NCI-H1092 (cell line): ENCODE results near the gene MARCHF10.
"Not testable (repeated sequence)": the region's sequence is repeated elsewhere in the genome, so short reads cannot be mapped to it uniquely, and the experiment has no call there.

Experiments used
- DNase-seq: peaks from one replicate; lab custom pipeline; 2025; lab: John Stamatoyannopoulos, UW

The MARCHF10 gene

GRCh38 chr17:62717889-62718288 lies 90.2 kb downstream of the MARCHF10 start:
- no peak for DNase-seq

DNA sequence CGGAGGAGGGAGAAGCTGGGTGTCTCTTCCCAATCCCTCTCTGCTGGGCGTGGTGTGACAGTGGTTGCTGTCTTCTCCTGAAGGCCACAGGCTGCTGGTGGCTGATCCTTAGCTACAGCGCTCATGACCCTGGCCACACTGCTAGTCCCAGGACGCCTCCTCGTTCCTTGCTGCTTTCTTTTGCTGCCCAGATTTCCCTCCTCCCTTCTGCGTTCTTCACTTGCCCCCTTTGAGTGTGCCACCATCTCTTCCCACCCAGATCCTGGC lies 90.6 kb downstream of the MARCHF10 start:
- DNase-seq, result no peak

DNA sequence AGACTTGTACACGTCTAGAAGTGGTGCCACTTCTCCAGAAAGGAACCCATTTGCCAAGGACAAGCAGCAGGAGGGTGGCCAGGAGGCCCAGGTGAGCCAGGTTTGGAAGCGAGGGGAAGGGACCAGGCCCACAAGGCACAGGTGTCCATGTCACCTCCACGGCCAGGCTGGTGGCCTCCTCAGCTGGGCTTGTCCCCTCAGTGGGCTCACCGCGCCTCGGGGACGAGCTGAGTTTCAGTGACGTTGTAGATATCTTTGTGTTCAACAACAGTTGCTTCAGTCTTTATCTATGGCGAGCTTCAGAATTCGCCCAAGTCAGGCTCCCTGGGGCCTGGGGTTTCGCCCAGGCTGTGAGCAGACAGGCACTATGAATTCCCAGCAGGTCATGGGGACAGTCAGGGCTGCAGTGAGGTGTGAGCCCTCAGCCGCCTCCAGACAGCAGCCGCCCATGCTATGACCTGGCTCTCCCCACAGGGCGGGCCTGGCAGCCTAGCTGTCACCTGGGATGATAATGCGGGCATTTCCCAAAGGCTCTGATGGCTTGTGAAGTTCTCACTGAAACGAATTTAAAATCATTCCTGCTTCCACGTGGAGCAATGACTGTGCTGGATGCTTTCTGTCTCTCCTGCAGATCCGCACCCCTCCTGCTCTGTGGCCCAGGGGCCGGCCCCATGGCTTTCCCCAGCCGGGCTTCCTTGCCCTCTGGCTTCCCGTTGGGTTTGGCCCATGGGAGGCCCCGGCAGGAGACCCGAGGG lies 91.1 kb downstream of the MARCHF10 start:
- DNase-seq, result no peak

- no peak for DNase-seq
Measured at GRCh38 chr17:62715882-62716390, 92.2 kb downstream of the MARCHF10 start.

- DNase-seq, result no peak
Measured at GRCh38 chr17:62714016-62714777, 93.9 kb downstream of the MARCHF10 start.

DNA sequence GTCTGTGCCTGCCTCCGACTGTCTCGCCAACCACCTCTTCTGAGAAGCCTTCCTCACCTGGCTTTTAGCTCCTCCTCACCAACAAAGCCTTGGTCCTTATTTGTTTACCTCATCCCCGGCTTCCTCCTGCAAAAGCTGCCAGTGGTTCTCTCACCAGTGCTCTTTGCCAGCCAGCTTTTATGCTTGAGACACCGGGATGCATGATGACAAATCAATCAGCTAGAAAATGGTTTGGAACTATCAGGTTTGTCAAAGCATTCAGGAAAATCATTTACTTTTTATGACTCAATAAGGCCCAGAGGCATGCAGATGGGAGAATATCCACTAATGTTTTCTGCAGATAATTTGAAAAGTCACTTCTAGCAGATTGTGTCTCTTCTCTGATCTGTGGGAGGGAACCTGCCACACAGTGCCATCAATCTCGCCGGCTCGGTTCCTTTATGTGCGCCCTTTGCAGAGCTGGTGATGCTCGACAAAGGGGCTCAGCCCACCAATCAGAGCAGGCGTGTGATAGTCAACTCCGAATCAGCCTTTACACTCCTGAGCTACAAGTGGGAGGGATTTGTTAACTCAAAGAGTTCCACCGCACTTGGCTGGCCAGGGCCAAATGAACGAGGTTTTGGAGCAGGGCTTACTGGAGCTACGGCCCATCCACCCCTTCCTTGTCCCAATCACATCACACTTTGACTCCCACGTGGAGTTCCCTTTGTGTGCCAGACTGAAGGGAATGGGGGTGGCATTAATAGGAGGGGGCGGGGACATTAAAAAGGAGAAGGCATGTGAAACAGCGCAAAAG lies 94.8 kb downstream of the MARCHF10 start:
- DNase-seq, result no peak

- DNase-seq, result no peak
Measured at GRCh38 chr17:62712171-62712581, 95.9 kb downstream of the MARCHF10 start.

GRCh38 chr17:62708587-62708986 lies 99.5 kb downstream of the MARCHF10 start:
- DNase-seq, result no peak

GRCh38 chr17:62707425-62707739 lies 100.7 kb downstream of the MARCHF10 start:
- no peak for DNase-seq

- no peak for DNase-seq
Measured at GRCh38 chr17:62706598-62707424, 101.3 kb downstream of the MARCHF10 start.

GRCh38 chr17:62705778-62706597 lies 102.1 kb downstream of the MARCHF10 start:
- DNase-seq, result no peak

GRCh38 chr17:62705156-62705777 lies 102.8 kb downstream of the MARCHF10 start:
- DNase-seq, result no peak

- DNase-seq, result no peak
Measured at GRCh38 chr17:62704381-62704971, 103.6 kb downstream of the MARCHF10 start.

- DNase-seq, result peak; percentile 45
Measured at GRCh38 chr17:62703776-62704380, 104.2 kb downstream of the MARCHF10 start.

DNA sequence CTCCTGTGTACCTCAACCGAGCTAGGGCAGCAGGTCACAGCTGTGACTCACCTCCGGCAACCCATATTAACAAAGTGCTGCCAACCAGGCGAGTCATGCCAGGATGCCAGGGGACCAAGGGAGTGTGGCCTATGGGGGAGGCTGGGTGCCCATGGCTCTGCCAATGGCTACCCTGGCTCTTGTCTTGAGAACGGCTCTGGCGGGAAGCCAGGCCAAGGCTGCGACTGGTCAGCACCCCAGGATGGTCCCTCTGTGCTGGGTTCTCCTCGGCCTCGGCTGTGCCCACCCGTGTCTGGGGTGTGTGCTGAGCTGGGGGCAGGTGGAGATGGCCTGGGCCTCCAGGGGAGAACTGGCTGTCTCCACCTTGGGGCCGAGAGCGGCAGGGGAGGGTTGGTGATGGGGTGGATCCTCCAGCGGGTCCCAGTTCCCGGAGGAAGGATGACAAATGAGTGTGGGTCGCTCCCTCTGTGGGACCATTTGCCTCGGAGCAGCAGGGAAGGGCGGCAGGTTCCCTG lies 104.8 kb downstream of the MARCHF10 start:
- no peak for DNase-seq

- DNase-seq, result no peak
Measured at GRCh38 chr17:62702746-62703260, 105.3 kb downstream of the MARCHF10 start.

DNA sequence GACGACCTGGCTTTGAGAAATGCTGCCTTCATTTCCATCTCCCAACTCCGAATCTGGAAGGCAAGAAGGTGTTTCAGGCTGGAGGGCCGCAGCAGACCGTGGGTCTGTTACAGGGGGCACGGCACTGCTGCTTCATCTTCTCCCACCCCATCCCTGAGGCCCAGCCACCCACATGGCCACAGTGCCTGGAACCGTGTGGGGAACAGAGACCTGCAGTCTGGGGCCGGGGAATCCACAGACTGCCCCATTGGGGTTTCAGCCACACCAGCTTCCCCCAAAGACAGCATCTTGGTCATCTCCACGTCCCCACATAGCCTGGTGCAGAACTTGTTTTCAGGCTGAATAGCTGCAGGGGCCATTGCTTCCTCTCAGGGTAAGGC lies 106.4 kb downstream of the MARCHF10 start:
- no peak for DNase-seq

- no peak for DNase-seq
Measured at GRCh38 chr17:62700964-62701705, 107.0 kb downstream of the MARCHF10 start.

DNA sequence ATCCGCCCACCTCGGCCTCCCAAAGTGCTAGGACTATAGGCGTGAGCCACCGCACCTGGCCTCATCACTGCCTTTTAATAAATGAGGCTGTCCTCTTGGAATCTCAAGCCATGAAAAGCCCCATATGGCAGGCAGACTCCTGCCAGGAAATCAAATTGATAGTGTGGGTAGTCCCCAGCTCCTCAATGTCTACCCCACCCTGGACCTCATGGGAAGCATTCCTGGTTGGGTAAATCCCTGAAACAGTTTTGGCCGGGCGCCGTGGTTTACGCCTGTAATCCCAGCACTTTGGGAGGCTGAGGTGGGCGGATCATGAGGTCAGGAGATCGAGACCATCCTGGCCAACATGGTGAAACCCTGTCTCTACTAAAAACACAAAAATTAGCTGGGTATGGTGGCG lies 109.7 kb downstream of the MARCHF10 start:
- not testable (repeated sequence) for DNase-seq
